Measurements from ENCODE around the gene EREG. TPM values are rescaled to one million over a fixed set of nuclear protein-coding genes. Genes with fewer than 3 reads are reported as not detected.

Gene EREG
- total RNA-seq, 1 experiment from 2014 or later = not detected

DNA sequence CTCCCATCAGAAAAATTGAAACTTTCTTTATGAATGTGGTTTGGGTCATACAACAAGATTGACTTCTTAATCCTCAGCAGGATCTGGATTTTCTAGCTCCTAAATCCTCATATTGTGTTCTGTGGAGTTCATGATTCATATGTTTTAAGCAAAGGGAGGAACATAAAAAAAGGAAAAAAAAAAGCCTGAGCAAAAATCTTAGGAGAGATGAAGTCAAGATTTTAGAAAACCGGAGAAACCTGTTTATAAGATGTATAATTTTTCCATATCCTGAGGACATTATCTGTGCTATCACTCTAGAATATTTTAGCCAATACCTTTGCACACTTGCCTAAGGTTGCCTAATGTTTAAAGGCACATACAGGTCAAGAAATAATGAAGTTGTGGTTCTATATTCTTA is 7.0 kb upstream of the EREG start:
- H3K27me3 Mint-ChIP-seq (ENCODE audit: low read depth) = no peaks in the 10 kb centered on the region
- TF ChIP-seq CTCF (conservative IDR thresholded peaks at IDR 0.05) = no peak
- Histone ChIP-seq H3T11ph (ENCODE audit: low read length) (no peak overlapping the region), H4K8ac (replicated peaks; ENCODE audit: insufficient read length, low read depth, low read length) (no peak overlapping the region), H3K27ac (ENCODE audit: insufficient read length, low read depth, low read length) (no peak overlapping the region), H3K9me3 (ENCODE audit: control insufficient read depth, low read depth, low read length) (no peaks in the 10 kb centered on the region), H4K91ac (ENCODE audit: insufficient read length, low read depth, low read length) (no peak overlapping the region), H4K20me1 (ENCODE audit: control insufficient read depth, insufficient read depth, insufficient read length) (no peaks in the 10 kb centered on the region), H3K27me3 (ENCODE audit: insufficient read depth, low read length) (no peaks in the 10 kb centered on the region), H3K4me2 (ENCODE audit: insufficient read depth, insufficient read length, low read length) (no peak overlapping the region), H2BK15ac (ENCODE audit: low read depth, low read length) (no peak overlapping the region), H2AK5ac (ENCODE audit: insufficient read length, low read length) (no peak overlapping the region), H4K5ac (ENCODE audit: insufficient read length, low read depth, low read length) (no peak overlapping the region), H2BK120ac (ENCODE audit: low read depth, low read length, poor library complexity, severe bottlenecking) (no peak overlapping the region), H3K14ac (ENCODE audit: insufficient read depth, low read length) (no peak overlapping the region), H2BK5ac (ENCODE audit: insufficient read length, low read length) (no peak overlapping the region), H3K56ac (ENCODE audit: insufficient read length, low read depth, low read length) (no peak overlapping the region), H3K79me1 (ENCODE audit: insufficient read depth, low read depth, low read length, poor library complexity, severe bottlenecking) (no peaks in the 10 kb centered on the region), H2BK20ac (ENCODE audit: low read depth, low read length, poor library complexity, severe bottlenecking) (no peak overlapping the region), H3K4me1 (ENCODE audit: insufficient read depth, low read length) (no peaks in the 10 kb centered on the region), H3K23me2 (ENCODE audit: insufficient read length, low read depth, low read length, poor library complexity, severe bottlenecking) (no peaks in the 10 kb centered on the region), H3K9ac (ENCODE audit: extremely low read depth, insufficient read length, low read length) (no peak overlapping the region), H3K4ac (ENCODE audit: low read depth, low read length) (no peak overlapping the region), H3K23ac (ENCODE audit: insufficient read length, low read depth, low read length) (no peak overlapping the region), H3K18ac (ENCODE audit: insufficient read length, low read depth, low read length) (no peak overlapping the region), H2AFZ (ENCODE audit: low read length) (no peak overlapping the region), H2BK12ac (ENCODE audit: insufficient read length, low read depth, low read length) (no peak overlapping the region), H3K79me2 (ENCODE audit: insufficient read depth, low read length) (no peaks in the 10 kb centered on the region)
- H3K4me3 Mint-ChIP-seq = no peak overlapping the region
- no CpG with 5 or more reads among the region's 1 CpG for WGBS (ENCODE audit: extremely low coverage, insufficient read length, low lambda C conversion rate)
- no peaks in the 10 kb centered on the region for H3K9me3 Mint-ChIP-seq
- no peaks in the 10 kb centered on the region for H3K4me1 Mint-ChIP-seq
- DNase-seq = no peak
- no peaks in the 10 kb centered on the region for H3K36me3 Mint-ChIP-seq (ENCODE audit: insufficient read depth in 1 of 3, low read depth in 3 of 3)
- H3K27ac Mint-ChIP-seq = no peak overlapping the region
